HT1080 (cell line): ENCODE results near the gene AHCYL1. TPM values are rescaled to one million over a fixed set of nuclear protein-coding genes. Genes with fewer than 3 reads are reported as not detected.
A peak's percentile ranks its signal among the peaks of the same experiment; 100 is the strongest.

Experiments
- DNase-seq: peaks from one replicate; pipeline ENCODE4 v3.0.0-alpha.2; 2015; ENCODE audit warnings: low read depth
- total RNA-seq: library from RNA; depleted of rRNA; stranded (reverse); fragments of >200 nt; shearing (Covaris generic); gene quantifications from 2 replicates; pipeline ENCODE4 v1.2.3, GENCODE V29; 2014

AHCYL1 gene
- total RNA-seq, 1 experiment from 2014 or later, result 41.1 TPM

- peak; percentile 95 for DNase-seq
Measured at GRCh38 chr1:109975718-109976117, 8.8 kb upstream of the AHCYL1 start.

- no peak for DNase-seq
Measured at GRCh38 chr1:109976762-109977161, 7.8 kb upstream of the AHCYL1 start.

DNA sequence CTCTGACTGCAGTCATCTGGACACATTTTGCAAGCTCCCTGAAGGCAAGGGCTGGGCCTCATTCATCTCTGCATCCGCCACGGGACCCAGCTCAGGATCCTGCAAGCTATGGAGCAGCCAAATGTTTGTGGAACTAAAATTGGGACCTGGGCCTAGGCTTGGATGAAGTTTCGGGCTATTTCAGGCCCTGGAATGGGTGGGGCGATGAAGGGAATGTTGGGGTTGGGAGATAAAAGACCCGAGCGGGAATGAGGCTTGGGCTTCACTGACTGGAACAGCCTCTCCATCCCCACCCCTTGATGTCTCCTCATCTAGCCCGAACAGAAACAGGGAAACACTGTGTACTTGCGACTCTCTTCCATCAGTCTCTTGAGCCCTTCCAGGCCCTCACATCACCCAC lies 7.3 kb upstream of the AHCYL1 start:
- no peak for DNase-seq

GRCh38 chr1:109977657-109978378 lies 6.7 kb upstream of the AHCYL1 start:
- no peak for DNase-seq

- DNase-seq, result no peak
Measured at GRCh38 chr1:109978761-109979488, 5.6 kb upstream of the AHCYL1 start.

DNA sequence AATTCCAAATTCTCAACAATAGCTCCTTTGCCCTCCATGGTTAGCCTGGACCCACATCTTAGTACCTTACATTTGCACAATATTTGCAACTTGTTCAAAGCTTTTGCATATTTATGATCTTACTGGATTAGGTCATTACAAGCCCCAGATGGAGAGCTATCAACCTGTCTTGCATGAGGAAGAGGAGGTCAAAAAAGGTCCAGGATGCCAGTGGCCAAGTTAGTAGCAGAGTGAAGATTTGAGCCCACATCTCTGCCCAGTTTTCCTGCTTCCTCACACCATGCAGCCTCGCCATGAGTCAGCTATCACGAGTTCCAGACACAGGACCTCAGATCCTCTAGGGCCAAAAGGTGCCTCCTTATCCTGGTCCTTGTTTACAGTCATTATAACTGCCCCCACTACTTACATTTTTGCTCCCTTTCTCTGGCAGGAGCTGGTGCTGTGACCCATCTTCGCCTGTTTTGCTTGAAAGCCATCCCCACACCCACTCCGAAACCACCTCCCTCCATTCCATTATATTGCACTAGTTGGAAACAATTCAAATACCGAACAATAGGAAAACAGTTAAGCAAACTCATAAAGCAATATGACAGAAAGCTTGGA lies 5.0 kb upstream of the AHCYL1 start:
- DNase-seq, result peak; percentile 88

- DNase-seq, result peak; percentile 34
Measured at GRCh38 chr1:109980324-109981003, 4.1 kb upstream of the AHCYL1 start.

GRCh38 chr1:109981004-109981335 lies 3.6 kb upstream of the AHCYL1 start:
- no peak for DNase-seq

DNA sequence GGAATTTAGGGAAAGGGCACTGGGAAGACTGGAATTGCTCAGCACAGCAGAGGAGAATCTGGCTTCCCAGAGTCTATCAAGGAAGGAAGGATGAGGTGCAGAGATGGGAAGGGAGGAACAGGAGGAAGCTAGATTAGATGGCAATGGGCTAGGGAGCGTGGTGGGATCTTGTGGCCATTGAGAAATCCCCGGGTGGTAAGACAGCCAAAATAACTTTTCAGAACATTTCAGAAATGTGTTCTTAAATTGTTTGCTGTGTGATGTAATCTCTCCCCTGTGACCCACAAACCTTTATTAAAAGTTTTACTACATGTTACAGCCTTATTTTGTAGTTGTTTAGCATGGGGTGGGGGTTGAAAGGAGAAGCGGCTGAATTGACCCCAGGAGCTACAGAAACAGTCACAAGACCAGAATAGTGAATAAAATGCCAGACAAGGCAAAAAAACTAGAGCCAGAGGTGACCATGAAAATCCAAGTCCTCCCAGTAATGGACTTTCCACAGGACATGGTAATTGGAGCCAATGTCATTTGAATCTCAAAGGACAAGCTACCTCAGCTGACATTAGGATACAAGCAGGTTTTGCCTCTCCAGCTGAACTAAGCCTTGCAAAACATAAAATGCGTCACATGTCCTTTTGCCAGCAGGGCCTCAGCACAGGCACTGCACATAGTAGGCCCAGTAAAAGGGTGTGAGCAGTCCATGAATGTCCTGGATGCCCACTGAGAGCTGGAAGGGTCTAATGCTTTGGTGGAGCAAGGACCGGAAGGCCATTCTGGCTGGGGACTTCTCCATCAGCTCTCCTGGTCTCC lies 980 bp upstream of the AHCYL1 start:
- DNase-seq, result no peak

DNA sequence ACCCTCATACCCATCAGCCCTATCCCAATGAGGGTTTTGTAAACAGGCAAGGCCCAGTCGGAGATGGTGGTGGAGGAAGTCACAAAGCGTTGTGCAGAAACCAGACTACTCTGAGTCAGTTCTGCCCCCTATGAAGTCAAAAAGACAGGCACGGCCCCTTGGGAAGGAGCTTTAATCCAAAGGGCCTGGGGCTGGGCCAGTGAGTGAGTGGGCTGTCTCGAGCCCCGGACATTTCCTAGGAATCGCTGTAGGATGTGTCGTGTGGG lies 442 bp upstream of the AHCYL1 start:
- peak; percentile 72 for DNase-seq

DNA sequence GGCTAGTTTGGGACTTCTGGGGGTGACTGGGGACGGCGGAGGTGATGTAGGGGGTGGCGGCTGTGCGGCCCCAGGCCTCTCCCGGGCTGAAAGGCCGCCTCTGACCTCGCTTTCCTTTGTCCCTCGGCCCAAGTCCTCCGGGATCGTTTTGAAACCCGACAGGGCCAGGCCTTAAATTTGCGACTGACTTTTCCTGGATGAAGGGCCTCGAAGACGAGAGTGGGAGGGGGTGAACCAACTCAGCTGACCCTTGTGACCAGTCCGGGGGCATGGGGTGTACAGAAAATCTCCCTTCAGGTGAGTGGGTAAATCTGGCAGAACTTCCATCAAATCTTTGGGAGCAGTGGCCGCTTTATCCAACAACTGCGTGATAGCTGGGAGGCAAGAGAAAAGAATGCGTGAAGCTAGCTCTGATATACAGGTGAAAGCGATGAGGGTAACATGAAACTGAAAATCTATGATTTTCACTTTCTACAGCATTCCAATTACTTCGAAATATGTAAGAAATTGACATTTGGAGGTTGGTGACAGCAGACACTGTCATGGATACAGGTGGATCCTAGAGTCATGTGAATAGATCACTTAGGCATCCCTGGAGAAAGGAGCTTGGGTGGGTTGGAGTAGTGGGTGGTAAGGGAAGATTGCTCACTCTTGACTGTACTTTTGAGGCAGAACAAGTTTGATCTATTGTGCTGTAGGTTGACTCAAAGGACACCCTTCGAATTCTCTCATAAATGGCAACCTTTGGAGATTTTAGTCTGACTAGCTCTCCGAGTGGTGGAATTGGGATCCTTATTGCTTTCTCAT lies 885 bp downstream of the AHCYL1 start:
- DNase-seq, result no peak

- DNase-seq, result no peak
Measured at GRCh38 chr1:109986054-109986444, 1.5 kb downstream of the AHCYL1 start.

- DNase-seq, result no peak
Measured at GRCh38 chr1:109988349-109988914, 3.9 kb downstream of the AHCYL1 start.

- no peak for DNase-seq
Measured at GRCh38 chr1:109989506-109990301, 5.1 kb downstream of the AHCYL1 start.

DNA sequence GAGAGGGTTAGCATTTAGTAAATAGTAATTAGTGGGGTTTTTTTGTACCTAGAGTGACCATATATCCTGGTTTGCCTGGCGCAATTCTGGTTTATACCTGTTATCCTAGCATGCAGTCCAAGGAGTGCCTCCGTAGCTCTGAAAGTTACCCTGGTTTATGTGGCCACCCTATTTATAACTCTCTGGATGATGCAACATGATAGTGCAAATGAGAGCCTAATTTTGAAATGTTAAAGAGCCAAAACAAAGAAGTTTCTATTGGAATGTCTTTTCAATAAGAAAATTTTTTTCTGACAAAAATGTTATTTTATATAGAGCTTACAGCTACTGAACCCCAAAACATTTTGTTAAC lies 5.7 kb downstream of the AHCYL1 start:
- no peak for DNase-seq

DNA sequence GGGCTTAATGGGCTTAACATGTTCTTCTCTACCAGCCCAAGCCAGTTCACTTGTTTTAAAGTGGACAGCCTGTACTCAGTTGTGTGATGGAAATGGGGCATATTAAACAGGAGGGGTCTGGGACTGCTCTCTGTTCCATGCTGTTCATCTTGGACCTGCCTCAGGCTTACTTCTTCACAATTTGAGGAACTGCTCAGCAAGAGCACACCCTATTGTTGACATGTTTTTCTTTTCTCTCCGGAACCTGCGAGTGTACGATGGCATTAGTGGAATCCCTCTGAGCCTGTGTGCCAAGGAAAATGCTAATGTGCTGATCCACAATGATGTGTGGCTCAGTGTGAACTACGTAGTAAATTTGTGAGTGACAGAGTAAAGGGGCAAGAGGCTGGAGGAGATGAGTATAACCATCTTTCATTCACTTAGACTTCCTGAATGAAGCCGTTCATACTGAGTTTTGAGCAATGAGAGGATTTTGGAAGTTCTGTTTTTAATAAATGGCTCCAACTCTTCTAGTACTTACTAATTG lies 6.9 kb downstream of the AHCYL1 start:
- DNase-seq, result no peak

DNA sequence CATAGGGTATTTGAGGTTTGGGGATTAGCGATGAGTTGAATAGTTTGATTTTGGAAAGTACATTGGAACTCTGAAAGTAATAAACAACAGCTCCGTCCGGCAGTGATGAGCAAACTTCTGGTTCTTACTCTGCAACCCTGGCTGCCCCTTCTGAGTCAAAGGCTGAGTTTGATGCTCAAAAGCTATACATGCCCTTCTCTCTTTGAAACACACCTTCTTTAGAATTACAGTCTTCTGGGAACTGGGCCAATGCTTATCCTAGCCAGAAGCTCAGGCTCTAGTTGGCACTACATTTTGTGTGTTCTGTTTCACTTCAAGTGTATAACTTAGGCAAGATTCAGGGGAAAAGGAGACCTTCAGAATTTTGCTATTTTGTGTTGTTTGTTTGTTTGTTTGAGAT lies 9.3 kb downstream of the AHCYL1 start:
- no peak for DNase-seq

DNA sequence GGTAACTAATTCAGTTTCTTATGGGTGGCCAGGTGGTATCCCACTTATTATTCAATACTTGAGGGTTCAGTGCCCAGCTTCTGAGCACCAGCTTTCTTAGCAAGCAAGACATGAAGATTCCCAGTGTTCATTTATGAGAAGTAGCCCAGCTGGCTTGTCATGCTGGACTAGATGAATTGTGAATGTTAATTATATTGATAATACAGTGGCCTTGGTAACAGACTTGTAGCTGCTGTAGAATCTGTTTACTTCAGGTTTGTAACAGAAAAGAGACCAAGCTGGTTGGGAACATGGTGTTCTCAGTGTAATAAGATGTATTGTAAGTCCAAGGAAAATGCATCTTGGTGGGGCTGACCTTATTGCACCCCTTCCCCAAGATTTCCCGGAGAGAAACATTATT lies 10.1 kb downstream of the AHCYL1 start:
- DNase-seq, result no peak

- no peak for DNase-seq
Measured at GRCh38 chr1:109995536-109995935, 11.0 kb downstream of the AHCYL1 start.
